Measurements from ENCODE around the gene TAS2R60.
"Not testable (repeated sequence)": the region's sequence is repeated elsewhere in the genome, so short reads cannot be mapped to it uniquely, and the experiment has no call there.

TAS2R60 gene, protein sequence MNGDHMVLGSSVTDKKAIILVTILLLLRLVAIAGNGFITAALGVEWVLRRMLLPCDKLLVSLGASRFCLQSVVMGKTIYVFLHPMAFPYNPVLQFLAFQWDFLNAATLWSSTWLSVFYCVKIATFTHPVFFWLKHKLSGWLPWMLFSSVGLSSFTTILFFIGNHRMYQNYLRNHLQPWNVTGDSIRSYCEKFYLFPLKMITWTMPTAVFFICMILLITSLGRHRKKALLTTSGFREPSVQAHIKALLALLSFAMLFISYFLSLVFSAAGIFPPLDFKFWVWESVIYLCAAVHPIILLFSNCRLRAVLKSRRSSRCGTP

DNA sequence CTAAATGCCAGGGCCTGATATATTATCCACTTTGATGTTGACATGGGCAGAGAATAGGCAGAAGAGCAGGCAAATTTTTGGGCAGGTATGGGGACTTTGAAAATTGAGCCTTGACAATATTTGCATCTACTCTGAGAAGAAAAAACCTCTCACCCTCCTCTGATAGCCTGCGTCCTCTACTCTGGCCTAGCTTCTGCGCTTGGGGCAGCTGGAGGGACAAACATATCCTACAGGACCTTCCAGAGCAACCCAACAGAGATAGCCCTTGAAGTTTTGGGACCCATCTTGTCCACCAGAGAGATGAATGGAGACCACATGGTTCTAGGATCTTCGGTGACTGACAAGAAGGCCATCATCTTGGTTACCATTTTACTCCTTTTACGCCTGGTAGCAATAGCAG lies at the start of gene TAS2R60:
Gene TAS2R60, plus strand, starts transcription at position 301 of the 400 bp plus-strand sequence. Its CDS starts 0 bp downstream, at position 301.
- no peak for DNase-seq (ENCODE audit: low read depth)

DNA sequence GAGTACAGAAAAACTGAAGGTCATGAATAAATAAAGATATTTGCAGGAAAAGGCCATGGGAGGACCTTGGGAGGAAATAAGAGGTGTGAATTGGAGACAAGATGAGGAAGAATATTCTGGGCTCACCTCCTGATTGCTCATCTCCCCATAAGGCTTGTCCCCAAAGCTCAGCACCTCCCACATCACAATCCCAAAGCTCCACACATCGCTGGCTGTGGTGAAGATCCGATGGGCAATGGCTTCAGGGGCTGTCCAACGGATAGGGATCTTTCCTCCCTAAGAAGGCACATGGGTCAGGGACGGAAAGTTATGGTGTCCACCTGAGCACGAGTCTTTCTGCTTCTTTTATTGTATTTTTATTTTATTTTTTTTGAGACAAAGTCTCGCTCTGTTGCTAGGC lies 49.2 kb upstream of the TAS2R60 start:
- no peak for DNase-seq (ENCODE audit: low read depth)

DNA sequence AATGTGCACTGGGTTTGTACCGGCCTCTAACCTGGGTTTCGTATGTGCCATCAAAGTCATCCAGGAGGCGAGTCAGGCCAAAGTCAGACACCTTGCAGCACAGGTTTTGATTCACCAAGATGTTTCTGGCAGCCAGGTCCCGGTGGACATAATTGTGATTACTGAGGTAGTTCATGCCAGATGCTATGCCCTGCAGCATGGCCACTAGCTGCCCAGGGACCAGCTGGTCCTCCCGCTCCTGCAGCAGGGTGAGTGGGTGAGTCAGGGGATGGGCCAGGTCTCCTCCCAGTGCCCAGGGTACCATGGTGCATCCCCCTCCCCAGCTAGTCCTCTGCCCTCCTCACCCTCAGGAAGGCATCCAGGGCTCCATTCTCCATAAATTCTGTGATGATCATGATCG lies 48.5 kb upstream of the TAS2R60 start:
- no peak for DNase-seq (ENCODE audit: low read depth)

DNA sequence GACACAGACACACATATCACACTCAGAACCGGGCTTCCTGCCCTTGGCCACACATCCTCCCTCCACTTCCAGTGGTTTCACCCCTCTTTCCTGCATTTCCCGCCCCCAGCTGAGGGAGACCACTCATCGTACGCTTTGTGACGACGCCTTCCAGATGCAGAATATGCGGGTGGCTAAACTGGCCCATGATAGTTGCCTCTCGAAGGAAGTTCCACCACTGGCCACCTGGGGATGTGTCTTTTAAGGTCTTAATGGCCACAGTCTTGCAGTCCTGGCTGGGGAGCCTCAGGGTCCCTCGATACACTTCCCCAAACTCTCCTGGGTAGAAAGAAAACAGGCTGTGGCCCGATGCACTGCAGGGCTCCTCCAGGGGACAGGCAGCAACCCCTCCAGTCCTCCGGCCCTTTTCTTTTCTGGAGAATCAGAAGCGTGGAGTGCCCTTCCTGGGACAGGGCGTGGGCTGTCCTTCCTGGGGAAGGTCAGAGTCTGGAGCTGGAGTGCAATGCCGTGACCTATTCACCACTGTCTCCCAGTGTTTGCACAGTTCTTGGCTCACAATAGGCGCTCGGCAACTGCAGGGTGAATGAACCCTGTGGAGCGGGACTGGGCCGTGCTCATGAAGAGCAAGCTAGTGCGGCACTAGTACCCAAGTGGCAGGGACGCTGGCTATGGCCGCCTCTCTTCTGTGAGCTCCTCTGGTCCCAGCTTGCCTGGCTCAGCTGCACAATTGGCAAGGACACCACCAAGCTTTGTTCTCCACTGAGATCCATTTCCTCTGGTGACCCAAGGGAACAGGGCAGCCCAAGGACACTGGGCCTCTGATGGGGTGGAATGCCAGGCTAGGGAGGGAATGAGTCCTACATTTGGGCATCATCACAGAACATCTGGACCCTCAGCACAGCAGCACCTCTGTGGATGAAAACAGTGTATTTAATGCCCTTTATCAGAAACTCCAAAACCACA lies 47.8 kb upstream of the TAS2R60 start:
- DNase-seq (ENCODE audit: low read depth) = no peak

DNA sequence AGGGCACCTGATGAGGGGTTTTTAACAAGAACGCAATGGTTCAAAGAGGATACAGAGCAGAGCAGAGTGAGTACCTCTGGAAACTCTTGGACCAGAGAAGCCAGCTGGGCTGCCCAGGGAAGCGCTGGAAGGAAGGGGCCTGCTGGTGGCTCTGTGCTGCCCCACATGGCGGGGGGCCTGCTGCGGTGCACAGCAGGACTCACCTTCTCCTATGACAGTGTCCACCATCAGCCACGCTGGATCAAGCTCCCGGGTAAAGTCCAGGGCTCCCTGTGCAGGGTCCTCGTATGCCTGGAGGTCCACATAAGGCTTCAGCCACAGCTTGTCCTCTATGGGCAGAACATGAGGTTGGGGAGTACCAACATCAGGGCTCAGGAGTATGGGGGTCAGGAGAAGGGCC lies 47.1 kb upstream of the TAS2R60 start:
- no peak for DNase-seq (ENCODE audit: low read depth)

DNA sequence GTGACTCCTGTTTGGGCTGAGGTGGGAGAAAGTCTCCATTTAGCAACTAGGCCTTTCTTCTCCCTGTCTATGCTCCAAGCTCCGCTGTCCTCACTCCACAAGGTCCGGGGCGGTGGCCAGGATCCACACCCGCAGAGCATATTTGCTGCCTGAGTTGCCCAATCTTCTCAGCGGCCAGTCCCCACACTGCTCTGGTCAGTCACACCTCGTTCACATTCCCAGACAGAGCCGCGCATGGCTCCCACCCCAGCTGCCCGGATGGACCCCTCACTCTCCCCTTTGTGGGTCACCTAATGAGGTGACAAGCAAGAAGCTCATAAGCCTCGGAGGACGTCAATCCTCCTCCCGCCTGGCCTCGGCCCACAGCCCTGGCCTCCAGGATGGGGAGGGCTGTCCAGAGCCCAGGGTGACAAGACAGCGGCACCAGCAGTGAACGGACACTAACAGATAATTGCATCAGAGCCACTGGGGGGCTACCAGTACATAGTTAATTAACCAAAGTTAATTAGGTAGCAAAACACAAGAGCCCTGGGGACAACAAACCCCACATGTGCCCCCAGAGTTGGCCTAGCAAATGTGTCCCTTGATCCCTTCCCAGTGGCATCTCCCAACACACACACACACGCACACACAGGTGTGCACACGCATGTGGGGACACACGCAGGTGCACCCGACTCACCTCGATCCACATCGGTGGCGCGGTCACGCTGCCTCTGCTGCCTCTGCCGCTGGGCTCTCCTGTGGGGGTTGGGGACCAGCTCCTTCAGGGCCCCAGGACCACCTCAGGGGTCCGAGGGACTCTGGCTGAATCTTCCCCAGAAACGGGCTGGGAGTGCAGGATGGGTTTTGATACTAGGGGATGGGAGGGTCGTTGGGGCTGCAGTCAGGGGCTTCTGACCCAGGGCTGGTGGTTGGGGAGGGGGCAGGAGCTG lies 46.4 kb upstream of the TAS2R60 start:
- DNase-seq (ENCODE audit: low read depth) = no peak

DNA sequence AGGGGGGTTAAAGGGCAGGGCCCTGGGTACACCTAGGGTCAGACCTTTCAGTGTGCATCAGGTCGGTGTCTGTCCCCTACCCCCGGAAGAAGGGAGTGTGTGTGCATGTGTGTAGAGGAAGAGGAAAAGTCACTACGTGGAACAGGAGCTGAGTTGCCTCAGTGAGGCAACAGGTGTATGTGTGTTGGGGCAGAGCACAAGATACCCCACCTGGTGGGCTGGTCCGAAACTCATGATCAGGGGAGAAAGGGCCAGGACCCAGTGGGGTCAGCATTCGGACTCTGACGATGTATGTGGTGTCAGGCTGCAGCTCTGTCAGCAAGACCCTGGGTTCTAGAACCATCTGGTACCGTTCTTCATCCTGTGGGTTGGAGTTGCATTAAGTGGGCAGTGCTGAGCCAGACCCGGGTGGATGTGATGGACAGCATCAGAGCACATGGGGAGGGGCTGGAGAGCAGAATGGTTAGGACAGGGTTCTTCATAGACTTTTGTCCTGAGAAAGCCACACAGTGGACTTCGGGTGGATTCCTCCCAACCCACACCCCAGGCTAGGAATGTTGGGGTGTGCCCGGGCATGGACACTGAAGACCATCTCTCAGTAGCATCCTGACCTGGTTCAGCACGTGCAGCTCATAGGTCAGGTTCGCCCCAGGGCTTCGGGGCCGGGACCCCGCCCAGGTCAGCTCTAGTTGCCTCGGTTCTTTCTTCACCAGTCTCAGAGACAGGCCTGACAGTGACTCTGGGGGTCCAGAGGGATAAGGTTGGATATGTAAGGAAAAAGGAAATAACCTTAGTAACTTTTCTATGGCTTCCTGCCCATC lies 45.3 kb upstream of the TAS2R60 start:
- no peak for DNase-seq (ENCODE audit: low read depth)

DNA sequence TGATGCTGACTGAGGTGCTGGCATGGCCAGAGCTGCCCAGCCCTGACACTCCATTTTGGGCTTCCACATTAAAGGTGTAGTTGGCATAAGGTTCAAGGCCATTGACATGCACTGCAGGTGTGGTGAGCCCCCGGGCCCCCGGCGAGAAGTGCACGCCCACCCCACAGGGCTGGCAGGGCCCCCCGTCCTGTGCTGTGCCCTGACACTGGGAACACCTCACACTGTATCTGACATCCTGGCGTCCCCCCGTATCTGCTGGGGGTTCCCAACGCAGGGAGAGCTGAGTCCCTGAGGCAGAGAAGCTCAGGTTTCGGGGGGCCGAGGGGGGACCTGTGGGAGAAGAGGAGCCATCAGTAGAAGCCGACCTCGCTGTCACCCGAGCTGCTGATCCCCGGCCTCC lies 44.6 kb upstream of the TAS2R60 start:
- DNase-seq (ENCODE audit: low read depth) = no peak

DNA sequence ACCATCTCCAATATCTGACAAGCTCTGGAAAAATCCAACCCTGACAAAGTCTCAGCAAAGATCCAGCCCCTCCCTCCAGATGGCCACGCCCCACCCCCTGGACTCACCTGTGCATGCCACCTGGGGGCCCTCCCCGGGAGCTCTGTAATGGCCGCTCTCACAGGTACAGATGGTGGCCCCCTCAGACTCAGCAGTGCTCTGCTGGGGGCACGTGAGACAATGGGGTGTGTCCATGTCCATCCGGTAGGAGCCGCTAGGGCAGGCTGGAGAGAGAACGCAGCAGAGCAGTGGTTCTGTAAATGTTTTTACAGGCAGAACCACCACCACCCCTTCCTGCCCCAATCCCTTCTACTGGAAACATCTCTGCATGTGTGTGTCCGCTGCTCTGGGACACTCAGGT lies 44.1 kb upstream of the TAS2R60 start:
- no peak for DNase-seq (ENCODE audit: low read depth)

DNA sequence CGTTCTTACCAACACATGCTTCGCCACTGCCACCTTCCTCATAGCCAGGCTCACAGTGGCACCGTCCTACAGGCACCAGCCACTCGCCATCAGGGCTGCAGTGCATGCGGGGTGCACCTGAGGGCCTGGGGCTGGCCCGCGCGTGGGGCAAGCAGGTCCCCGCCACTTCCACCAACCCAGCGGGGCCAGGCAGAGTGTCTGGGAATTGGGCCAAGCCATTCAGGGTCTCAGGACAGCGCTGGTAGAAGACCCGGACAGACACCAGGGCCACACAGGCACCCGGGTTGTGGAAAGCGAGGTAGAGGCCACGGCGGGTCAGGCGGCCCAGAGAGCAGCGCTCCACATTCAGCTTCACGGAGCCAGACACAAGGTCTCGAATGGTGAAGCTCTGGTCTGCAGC lies 43.6 kb upstream of the TAS2R60 start:
- DNase-seq (ENCODE audit: low read depth) = no peak

DNA sequence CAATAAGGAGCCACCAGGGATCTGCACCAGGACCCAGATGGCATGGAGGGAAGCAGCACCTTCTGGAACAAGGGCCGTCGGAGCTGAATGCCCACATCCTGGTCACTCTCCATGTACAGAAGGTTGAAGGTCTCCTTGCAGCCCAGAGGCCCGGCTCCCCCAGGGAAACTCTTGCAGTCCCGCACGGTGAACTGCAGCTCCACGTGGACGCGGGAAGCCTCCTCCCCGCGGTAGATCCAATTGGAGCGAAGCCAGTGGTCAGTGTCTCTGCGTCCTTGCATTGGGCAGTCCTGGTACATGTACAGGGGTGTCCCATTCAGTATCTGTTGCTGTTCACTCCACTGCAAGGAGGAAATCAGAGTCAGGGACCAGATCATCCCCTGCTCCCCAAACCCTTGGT lies 42.0 kb upstream of the TAS2R60 start:
- DNase-seq (ENCODE audit: low read depth) = no peak

DNA sequence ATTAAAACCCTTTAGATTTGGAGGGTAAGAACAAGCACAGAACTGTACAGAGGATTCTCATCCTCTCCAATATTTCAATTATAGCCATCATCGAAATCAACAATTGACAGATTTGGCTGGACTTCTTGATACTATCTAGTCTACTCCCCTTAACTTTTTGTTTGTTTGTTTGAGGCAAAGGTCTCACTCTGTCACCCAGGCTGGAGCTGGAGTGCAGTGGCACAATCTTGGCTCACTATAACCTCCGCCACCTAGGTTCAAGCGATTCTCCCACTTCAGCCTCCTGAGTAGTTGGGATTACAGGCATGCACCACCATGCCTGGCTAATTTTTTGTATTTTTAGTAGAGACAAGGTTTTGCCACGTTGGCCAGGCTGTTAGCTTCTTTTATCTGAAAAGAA lies 41.0 kb upstream of the TAS2R60 start:
- not testable (repeated sequence) for DNase-seq (ENCODE audit: low read depth)

DNA sequence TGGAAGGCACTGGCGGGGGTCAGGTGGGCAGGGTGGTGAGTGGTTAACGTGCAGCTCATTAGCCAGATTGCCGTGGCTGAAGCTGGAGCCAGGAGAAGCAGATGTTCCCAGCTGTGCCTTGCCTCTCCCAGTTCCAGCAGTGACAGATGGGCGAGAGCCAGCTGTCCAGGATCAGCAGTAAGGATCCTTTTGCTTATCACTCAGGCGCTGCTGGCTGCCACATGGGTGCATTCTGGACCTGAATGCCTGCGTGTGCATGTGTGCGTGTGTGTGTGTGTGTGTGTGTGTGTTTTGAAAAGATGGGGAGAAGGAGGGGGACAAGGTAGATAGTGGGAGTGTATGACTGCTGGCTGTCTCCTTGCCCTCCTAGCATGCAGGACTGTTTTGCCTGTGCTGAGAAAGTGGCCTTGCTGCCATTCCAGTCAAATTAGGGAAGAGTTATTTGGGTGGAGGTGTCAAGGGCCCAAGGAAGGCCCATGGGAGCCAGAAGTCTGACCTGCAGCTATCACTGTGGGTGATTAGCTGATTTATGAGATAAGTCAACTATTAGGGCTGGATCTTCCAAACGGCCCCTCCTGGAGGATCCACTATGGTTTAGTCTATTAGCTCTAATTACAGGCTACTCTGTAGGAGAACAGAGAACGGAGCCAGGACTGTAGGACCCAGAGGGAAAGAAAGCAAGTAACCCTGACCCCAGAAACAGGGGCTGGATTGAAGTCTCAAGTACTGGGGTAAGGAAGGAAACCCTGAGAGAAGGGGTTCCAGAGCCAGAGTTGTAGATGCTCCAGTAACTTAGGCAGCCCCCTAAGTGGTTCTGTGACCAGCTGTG lies 37.9 kb upstream of the TAS2R60 start:
- no peak for DNase-seq (ENCODE audit: low read depth)

DNA sequence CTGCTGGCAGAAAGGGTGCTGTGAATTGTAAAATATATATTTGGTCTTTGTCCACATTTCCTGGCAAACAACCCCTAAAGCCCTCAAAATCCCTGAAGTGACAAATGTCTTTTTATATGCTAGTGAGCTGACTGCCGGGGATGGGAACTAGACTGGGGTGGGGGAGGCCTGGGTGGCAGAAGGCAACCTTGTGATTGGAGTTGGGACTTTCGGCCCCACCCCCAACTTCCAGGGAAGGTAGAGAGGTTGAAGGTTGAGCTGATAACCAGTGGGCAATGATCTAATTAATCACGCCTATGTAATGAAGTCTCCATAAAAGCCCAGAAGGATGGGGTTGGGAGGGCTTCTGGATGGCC lies 37.3 kb upstream of the TAS2R60 start:
- no peak for DNase-seq (ENCODE audit: low read depth)

DNA sequence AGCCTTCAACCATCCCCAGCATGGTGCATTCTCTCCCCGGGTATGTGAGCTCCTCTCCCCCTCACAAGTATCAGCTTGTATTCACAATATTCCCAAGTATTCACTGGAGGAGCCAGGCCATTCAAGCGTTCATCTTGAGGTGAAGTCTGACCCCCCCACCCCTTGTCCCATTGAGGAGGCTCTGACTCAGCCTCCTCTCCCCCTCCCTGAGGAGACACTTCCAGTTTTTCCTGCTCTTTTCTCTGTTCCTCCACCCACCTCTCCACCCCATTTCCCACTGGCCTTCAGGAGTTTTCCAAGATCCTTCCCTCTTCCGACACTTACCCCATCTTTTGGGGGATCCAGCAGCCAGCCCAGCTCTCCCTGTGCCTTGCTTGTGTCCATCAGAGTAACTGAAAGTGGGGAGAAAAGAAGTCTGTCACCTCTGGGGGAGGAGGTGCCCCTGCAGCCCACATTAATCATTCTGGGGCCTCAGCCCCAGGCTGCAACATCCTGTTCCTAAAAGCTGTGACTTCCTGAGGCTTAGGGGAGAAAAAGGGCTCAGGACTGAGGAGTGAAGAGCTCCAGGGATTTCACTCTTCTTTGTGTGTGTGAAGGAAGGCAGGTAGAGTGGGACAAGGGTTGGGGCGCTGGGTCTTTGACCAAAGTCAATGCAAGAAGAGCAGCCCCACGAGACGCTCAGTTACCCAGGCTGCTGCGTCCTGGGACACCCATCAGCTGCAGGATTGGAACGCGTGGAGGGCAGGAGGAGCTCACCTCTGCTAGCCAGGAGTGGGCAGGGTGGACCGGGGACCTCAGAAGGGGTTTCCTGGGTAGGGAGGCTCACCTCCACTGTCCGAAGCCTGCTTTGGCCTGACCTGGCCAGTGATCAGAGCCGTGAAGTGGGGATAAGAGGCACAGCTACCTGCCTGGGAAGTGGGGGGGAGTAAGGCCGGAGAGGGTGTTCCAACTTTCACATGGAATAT lies 35.7 kb upstream of the TAS2R60 start:
- DNase-seq (ENCODE audit: low read depth) = no peak

DNA sequence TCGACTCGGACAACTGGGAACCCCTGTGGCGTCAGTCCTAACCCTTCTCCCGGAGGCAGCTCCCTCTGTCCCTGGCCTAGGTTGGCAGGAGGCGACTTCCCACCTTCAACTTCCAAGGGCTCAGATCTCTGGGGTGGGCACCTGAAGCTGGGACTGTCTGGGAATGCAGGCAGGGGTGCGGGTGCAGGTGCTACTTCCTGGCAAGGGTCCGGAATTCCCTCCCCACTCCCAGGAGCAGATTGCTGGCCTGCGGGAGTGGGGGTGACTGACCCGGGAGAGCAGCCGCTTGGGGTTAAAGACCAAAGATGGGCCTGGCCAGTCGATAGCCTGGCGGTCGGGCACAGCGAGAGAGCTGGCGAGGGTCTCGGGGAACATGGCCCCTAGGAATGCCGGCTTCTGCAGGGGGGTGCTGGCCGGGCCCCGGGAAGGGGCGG lies 35.0 kb upstream of the TAS2R60 start:
- DNase-seq (ENCODE audit: low read depth) = no peak

DNA sequence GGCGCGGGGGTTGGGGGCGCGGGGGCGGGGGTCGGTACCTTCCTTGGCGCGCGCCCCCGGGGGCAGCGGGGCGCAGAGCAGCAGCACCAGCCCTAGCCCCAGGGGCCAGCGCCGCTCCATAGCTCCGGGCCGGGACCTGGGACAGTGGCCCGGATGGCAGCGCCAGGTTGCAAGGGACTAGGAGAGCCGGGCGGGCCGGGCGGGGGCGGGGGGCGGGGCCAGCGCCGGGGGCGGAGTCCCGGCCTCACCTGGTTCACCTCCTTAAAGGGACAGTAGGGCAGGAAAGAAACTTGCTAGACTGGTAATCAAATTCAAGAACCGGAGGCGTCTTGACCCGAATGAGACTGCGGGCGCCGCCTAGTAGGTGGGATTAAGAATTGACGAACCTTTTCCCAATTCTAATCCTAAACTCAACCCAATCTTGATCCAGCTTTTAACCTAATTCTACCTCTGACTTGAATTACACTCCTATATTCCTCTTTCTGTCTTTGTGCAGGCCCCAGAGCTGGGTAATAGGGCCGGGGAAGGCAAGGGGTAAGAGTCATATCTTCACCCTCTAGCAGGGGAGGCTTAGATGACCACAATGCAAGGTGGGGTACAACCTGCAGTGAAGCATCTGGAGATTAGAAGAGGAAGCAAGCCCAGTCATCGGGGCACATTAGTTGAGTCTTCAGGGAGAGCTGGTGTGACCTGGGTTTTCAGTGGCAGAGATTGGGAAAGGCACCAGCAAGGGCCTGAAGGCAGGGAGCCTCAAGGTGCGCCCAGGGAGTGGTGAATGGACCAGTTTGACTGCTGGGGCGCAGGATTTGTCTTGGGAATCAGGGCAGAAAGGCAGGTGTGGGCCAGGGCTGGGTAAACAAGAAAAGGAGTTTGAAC lies 34.3 kb upstream of the TAS2R60 start, which contains the start of gene EPHA1:
Gene EPHA1, minus strand, starts transcription at position 171 of the 876 bp plus-strand sequence. Its CDS starts 51 bp downstream, at position 120.
- peak; percentile 41 for DNase-seq (ENCODE audit: low read depth)

DNA sequence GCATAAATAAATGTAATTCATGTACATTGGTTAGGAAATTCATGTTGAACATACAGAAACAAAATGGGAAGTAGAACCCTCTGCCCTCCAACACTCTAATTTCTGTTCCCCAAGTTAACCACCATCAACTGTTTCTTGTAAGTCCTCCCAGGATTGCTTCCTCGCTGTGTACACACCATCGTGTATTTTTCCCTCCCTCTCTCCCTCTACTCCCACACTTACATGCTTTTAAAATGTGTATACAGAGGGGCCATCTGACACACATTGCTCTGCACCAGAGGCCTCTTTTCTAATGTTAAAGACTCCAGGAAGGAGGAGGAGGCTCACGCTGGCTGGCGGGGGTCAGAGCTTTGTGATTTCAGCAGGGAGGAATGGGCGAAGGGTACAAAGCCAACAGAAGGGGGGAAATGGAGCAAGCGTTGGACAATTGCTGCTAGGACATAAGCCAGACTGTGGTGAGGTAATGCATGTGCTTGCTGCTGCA lies 32.7 kb upstream of the TAS2R60 start:
- DNase-seq (ENCODE audit: low read depth) = no peak

Measured in activated T-cell treated with anti-CD3 and anti-CD28 coated beads for 1 hour (primary cell).